Retina (tissue), 1 donor: ENCODE measurements around the gene KRTAP4-9.
A peak's percentile ranks its signal among the peaks of the same experiment; 100 is the strongest.
"Not testable (repeated sequence)": the region's sequence is repeated elsewhere in the genome, so short reads cannot be mapped to it uniquely, and the experiment has no call there.

ENCODE experiments used
- DNase-seq: peaks from one replicate; pipeline ENCODE4 v3.0.0-alpha.2; 2016

The KRTAP4-9 gene

GRCh38 chr17:41098481-41098880, 6.7 kb upstream of the KRTAP4-9 start:
- DNase-seq, result no peak

- not testable (repeated sequence) for DNase-seq
Observed at GRCh38 chr17:41099682-41100480, 5.3 kb upstream of the KRTAP4-9 start.

GRCh38 chr17:41101586-41102259, 3.5 kb upstream of the KRTAP4-9 start, which contains the start of gene KRTAP4-16:
TSS of gene KRTAP4-16 (minus strand) at chr17:41102209. CDS start at chr17:41102209, 0 bp downstream.
- peak; percentile 12 for DNase-seq

- no peak for DNase-seq
Observed at GRCh38 chr17:41103896-41104295, 1.3 kb upstream of the KRTAP4-9 start.

GRCh38 chr17:41104386-41105038, 677 bp upstream of the KRTAP4-9 start:
- DNase-seq, result not testable (repeated sequence)

GRCh38 chr17:41107941-41108450, 2.8 kb downstream of the KRTAP4-9 start:
- no peak for DNase-seq

GRCh38 chr17:41108728-41109386, 3.7 kb downstream of the KRTAP4-9 start:
- DNase-seq, result not testable (repeated sequence)

GRCh38 chr17:41111151-41111885, 6.1 kb downstream of the KRTAP4-9 start:
- DNase-seq, result no peak

- DNase-seq, result no peak
Observed at GRCh38 chr17:41116297-41116696, 11.1 kb downstream of the KRTAP4-9 start.

GRCh38 chr17:41117846-41118386, 12.7 kb downstream of the KRTAP4-9 start, which contains the start of gene KRTAP4-11:
TSS of gene KRTAP4-11 (minus strand) at chr17:41118373. CDS start at chr17:41118315, 58 bp downstream.
- DNase-seq, result not testable (repeated sequence)

GRCh38 chr17:41118721-41119120, 13.5 kb downstream of the KRTAP4-9 start:
- no peak for DNase-seq

GRCh38 chr17:41119696-41120690, 14.8 kb downstream of the KRTAP4-9 start:
- DNase-seq, result not testable (repeated sequence)

GRCh38 chr17:41121742-41122141, 16.6 kb downstream of the KRTAP4-9 start:
- DNase-seq, result no peak

GRCh38 chr17:41123292-41123990, 18.3 kb downstream of the KRTAP4-9 start:
- DNase-seq, result not testable (repeated sequence)

- DNase-seq, result not testable (repeated sequence)
Observed at GRCh38 chr17:41123991-41124371, 18.8 kb downstream of the KRTAP4-9 start, which contains the start of gene KRTAP4-12. TSS of gene KRTAP4-12 (minus strand) at chr17:41124182. CDS start at chr17:41124122, 60 bp downstream.

GRCh38 chr17:41125064-41125463, 19.9 kb downstream of the KRTAP4-9 start:
- no peak for DNase-seq

- DNase-seq, result no peak
Observed at GRCh38 chr17:41126412-41126811, 21.2 kb downstream of the KRTAP4-9 start.

GRCh38 chr17:41127371-41127770, 22.2 kb downstream of the KRTAP4-9 start:
- DNase-seq, result no peak

- DNase-seq, result no peak
Observed at GRCh38 chr17:41131979-41132378, 26.8 kb downstream of the KRTAP4-9 start.
